A673 (cell line): ENCODE results near the gene PGGT1B. TPM values are rescaled to one million over a fixed set of nuclear protein-coding genes. Genes with fewer than 3 reads are reported as not detected.

ENCODE experiments used
- BruUV-seq: library from RNA; stranded (reverse); fragments of 400-500 nt; replicated peaks from 2 replicates; lab custom pipeline; 2021; lab: Mats Ljungman, UMichigan
- CTCF ChIA-PET: fragments of 300-600 bp; sonication (Branson Sonifier 250); formaldehyde crosslinking; loops from one replicate; lab custom pipeline; 2022; ENCODE audit warnings: antibody characterized with exemption; lab: Charles Lee
- POLR2A ChIA-PET: fragments of 300-600 bp; sonication (Branson Sonifier 250); formaldehyde crosslinking; loops from one replicate; lab custom pipeline; 2022; ENCODE audit warnings: antibody characterized with exemption; ENCODE audit not compliant: low non-redundant PET; lab: Charles Lee
- DNase-seq: peaks from one replicate; pipeline ENCODE4 v3.0.0-alpha.2; 2015; ENCODE audit warnings: low spot score
- H3K27ac ChIP-seq: fragments of 200-600 bp; sonication (generic); 2 replicates; pipeline ENCODE4 v1.5.1; 2016; ENCODE audit warnings: mixed run types, low read depth, mild to moderate bottlenecking, mixed read lengths, antibody characterized with exemption, low read length; ENCODE audit not compliant: poor library complexity, severe bottlenecking
- H3K27me3 ChIP-seq: fragments of 200-600 bp; sonication (generic); replicated peaks from 2 replicates; pipeline ENCODE4 v1.6.1; 2017; ENCODE audit warnings: mixed run types, low read depth, mild to moderate bottlenecking, mixed read lengths, antibody characterized with exemption, low read length; ENCODE audit not compliant: insufficient read depth, poor library complexity
- H3K36me3 ChIP-seq: fragments of 200-600 bp; sonication (generic); 2 replicates; pipeline ENCODE4 v1.6.1; 2016; ENCODE audit warnings: mixed run types, mild to moderate bottlenecking, mixed read lengths, antibody characterized with exemption, low read length; ENCODE audit not compliant: insufficient read depth, poor library complexity, severe bottlenecking
- H3K4me1 ChIP-seq: fragments of 200-600 bp; sonication (generic); 2 replicates; pipeline ENCODE4 v1.6.1; 2017; ENCODE audit warnings: mixed run types, mild to moderate bottlenecking, mixed read lengths, antibody characterized with exemption, low read length; ENCODE audit not compliant: insufficient read depth, poor library complexity, severe bottlenecking
- H3K4me3 ChIP-seq: fragments of 200-600 bp; sonication (generic); 2 replicates; pipeline ENCODE4 v1.5.1; 2016; ENCODE audit warnings: low read depth, mixed run types, mild to moderate bottlenecking, mixed read lengths, low read length; ENCODE audit not compliant: poor library complexity, severe bottlenecking
- H3K9me3 ChIP-seq: fragments of 200-600 bp; sonication (generic); 2 replicates; pipeline ENCODE4 v1.6.1; 2016; ENCODE audit warnings: mixed run types, low read depth, mild to moderate bottlenecking, mixed read lengths, antibody characterized with exemption, low read length; ENCODE audit not compliant: poor library complexity, severe bottlenecking
- EZH2 ChIP-seq: fragments of 200-600 bp; sonication (generic); IDR thresholded peaks from 2 replicates; pipeline ENCODE4 v1.6.1; 2017; ENCODE audit warnings: borderline replicate concordance, low read depth, mild to moderate bottlenecking, mixed read lengths, antibody characterized with exemption, low read length; ENCODE audit not compliant: poor library complexity, severe bottlenecking
- intact Hi-C: fragments of 100-400 bp; cut with micrococcal nuclease; formaldehyde crosslinking; loops from one replicate; pipeline ENCODE4 v1.10.0; 2022; ENCODE audit not compliant: unreplicated experiment
- total RNA-seq: library from RNA; stranded (reverse); gene quantifications from 2 replicates; pipeline ENCODE4 v1.2.3, GENCODE V29; 2021
- TF ChIP-seq, protein P1 (sequence below): fragments of 300-800, 200-600 bp; sonication (generic); conservative IDR thresholded peaks from 2 replicates; pipeline ENCODE4 v1.5.1; 2017; ENCODE audit warnings: low read depth, mild to moderate bottlenecking, antibody characterized with exemption, low read length, moderate library complexity, mixed read lengths

Gene PGGT1B
- total RNA-seq, 1 experiment from 2014 or later, result 43.0 TPM

DNA sequence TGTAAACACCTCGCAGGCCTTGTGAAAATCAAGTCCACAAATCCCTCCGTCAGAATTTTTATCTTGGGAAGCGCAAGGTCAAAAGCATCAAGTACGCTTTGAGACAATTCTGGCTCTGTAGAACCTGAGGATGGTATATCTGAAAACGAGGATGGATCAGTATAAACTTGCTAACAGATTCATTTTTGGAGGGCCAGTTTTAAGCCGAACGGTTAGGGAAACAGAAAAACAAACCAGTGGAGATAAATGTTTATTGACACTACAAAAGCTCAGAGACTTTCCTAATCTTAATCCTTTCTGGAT is 352 bp upstream of the PGGT1B start:
- Histone ChIP-seq H3K4me1 (peaks cover 9% of the 10 kb centered on the region), H3K36me3 (no peaks in the 10 kb centered on the region), H3K27me3 (no peaks in the 10 kb centered on the region), H3K27ac (peak overlapping the region; percentile 84), H3K9me3 (no peaks in the 10 kb centered on the region), H3K4me3 (peak overlapping the region; percentile 81)
- no peak for DNase-seq
- TF ChIP-seq, protein P1, sequence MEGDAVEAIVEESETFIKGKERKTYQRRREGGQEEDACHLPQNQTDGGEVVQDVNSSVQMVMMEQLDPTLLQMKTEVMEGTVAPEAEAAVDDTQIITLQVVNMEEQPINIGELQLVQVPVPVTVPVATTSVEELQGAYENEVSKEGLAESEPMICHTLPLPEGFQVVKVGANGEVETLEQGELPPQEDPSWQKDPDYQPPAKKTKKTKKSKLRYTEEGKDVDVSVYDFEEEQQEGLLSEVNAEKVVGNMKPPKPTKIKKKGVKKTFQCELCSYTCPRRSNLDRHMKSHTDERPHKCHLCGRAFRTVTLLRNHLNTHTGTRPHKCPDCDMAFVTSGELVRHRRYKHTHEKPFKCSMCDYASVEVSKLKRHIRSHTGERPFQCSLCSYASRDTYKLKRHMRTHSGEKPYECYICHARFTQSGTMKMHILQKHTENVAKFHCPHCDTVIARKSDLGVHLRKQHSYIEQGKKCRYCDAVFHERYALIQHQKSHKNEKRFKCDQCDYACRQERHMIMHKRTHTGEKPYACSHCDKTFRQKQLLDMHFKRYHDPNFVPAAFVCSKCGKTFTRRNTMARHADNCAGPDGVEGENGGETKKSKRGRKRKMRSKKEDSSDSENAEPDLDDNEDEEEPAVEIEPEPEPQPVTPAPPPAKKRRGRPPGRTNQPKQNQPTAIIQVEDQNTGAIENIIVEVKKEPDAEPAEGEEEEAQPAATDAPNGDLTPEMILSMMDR, result no peak
- no peak for TF ChIP-seq EZH2
- intact Hi-C loops, result no loop called here
- CTCF ChIA-PET, result no interaction called here
- POLR2A ChIA-PET, result no interaction called here
- BruUV-seq, result TSS peak; percentile 96

DNA sequence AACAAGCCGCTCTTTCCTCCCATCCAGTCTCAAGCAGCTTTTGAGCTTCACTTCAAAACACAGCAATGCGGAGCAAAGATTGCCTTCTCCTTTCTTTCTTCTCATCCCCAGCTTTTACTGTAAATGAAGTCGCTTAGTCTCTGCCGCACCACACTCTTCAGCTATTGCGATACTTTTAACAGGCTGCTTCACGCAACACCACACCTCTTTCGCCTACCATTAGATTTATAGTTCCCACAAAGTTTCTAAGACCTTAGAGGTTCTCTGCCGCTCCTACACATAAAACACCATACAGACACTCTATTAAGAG is 711 bp downstream of the PGGT1B start:
- BruUV-seq, result no TSS peak
- H3K4me1 ChIP-seq, result peaks cover 9% of the 10 kb centered on the region
- no peak for DNase-seq
- peak overlapping the region; percentile 81 for H3K4me3 ChIP-seq
- H3K27me3 ChIP-seq, result no peaks in the 10 kb centered on the region
- CTCF ChIA-PET, result no interaction called here
- no peaks in the 10 kb centered on the region for H3K36me3 ChIP-seq
- peak overlapping the region; percentile 84 for H3K27ac ChIP-seq
- no peaks in the 10 kb centered on the region for H3K9me3 ChIP-seq
- TF ChIP-seq EZH2, result no peak
- TF ChIP-seq, protein P1, result no peak
- intact Hi-C loops, result no loop called here
- POLR2A ChIA-PET, result no interaction called here

DNA sequence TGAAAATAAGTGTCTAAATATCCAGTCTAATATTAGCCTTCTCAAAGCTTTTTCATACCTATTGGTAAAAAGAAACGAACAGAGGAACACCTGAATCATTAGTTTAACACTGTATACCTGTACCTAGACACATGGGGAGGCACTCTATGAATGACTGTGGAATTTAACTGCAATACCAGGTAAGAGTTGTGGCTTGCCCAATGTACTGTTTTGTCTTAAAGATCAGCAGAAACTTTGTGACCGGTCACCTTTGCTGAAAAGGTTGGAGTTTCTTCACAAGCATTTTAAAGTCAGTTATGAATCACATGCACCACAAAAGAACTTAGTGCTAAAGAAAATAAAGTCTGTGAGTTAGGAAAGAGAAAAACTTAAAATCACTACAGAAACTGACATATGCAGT is 2.4 kb downstream of the PGGT1B start:
- intact Hi-C loops, result no loop called here
- Histone ChIP-seq H3K36me3 (no peaks in the 10 kb centered on the region), H3K9me3 (no peaks in the 10 kb centered on the region), H3K4me1 (peaks cover 13% of the 10 kb centered on the region), H3K4me3 (no peak overlapping the region), H3K27me3 (no peaks in the 10 kb centered on the region), H3K27ac (no peak overlapping the region)
- BruUV-seq, result no TSS peak
- ChIA-PET CTCF (no interaction called here), POLR2A (no interaction called here)
- DNase-seq, result no peak
- no peak for TF ChIP-seq EZH2
- TF ChIP-seq, protein P1, result no peak
